GM18508 (cell line): ENCODE results near the gene ITPRIPL2.

Experiments used
- ATAC-seq: cut with Tn5 transposase; IDR thresholded peaks from one replicate; pipeline ENCODE4 v1.9.1; 2021; ENCODE audit warnings: moderate number of reproducible peaks; ENCODE audit not compliant: insufficient read depth, unreplicated experiment

The ITPRIPL2 gene

DNA sequence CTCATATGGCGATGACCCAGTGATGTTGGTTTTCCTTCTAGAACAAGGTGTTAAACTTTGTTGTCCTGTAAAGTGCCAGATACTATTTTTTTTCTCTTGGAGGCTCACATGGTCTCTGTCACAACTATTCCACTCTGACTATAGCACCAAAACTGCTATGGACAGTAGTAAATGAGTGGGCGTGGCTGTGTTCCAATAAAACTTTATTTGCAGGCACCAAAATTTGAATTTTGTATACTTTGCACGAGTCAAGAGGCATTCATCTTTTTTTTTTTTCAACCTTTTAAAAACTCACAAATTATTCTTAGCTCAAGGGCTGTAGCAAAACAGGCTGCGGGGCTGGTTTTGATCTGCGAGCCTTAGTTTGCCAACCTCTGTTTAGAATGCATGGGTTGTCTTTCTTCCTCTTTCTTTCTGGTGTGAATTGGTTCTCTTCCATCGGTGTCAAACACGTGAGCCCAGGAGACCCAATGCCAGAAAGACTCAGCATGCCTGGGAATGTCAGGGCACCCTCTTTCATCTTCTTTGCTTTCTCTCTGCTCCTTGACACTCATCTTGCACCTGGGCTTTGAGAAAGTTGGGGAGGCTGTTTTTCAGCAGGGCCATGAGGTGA lies 56.4 kb downstream of the ITPRIPL2 start:
- no peak for ATAC-seq
